ENCODE data around the gene FCF1. TPM values are rescaled to one million over a fixed set of nuclear protein-coding genes. Genes with fewer than 3 reads are reported as not detected.

FCF1 gene
- total RNA-seq, 2 donors from 2014 or later = 4.9 to 19.2 TPM

DNA sequence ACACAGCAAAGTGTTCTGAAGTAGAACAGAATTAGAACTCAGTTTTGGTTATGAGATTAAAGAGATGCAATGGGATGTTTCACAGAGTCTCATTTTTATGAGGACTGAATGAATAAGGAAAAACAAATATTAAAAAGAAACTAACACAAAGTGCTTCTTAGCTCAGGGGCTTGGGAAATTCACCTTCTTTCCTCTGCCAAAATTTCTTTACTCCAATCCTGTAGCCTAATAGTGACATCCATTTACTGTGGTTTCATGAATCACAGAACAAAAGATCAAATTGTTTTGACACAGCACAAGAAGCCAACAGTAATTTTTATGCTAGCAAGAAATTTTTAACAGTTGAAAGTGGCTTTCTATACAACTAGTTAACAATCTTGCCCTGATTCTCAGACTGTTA, 37.7 kb upstream of the FCF1 start:
- H3K27me3 ChIP-seq = no peaks in the 10 kb centered on the region
- H3K27ac ChIP-seq = no peak overlapping the region
- ATAC-seq (no peak), DNase-seq (no peak)
- TF ChIP-seq POLR2A (IDR thresholded peaks at IDR 0.05) = no peak
- no peak for TF ChIP-seq CTCF (IDR thresholded peaks at IDR 0.05)
- intact Hi-C loops (cut with DNase I) = no loop called here
- no peak overlapping the region for H3K4me3 ChIP-seq
- no peaks in the 10 kb centered on the region for H3K4me1 ChIP-seq
- peaks cover 0 to 23% of the 10 kb centered on the region in 2 donors for H3K36me3 ChIP-seq (replicated peaks in 1 of 2; ENCODE audit: insufficient read depth in 1 of 2, low read depth in 2 of 2)
- no peaks in the 10 kb centered on the region for H3K9me3 ChIP-seq

DNA sequence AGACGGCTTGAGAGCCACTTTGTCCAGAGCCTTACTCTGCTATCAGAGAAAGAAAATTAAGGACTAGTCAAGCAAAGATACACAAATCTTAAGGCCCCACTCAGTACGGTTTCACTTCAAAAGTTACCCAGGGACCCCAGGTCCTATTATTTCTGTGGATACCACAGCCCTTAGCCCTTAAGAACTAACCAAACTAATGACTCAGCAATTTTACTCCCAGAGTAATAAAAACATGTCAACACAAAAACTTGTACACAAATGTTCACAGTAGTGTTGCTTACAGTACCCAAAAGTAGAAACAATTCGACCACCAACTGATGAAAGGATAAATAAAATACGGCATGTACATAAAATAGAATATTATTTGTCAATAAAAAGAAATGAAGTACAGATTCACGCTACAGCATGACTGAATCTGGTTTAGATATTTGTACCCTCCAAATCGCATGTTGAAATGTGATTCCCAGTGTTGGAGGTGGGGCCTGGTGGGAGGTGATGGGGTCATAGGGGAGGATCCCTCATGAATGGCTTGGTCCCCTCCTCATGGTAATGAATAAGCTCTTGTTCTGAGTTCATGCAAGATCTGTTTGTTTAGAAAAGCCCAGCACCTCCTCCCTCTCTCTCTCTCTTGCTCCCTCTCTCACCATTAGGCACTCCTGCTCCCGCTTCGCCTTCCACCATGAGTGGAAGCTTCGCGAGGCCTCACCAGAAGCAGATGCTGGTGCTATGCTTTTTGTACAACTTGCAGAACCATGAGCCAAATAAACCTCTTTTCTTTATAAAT, 30.6 kb upstream of the FCF1 start:
- Histone ChIP-seq H3K9me3 (no peaks in the 10 kb centered on the region), H3K27me3 (no peaks in the 10 kb centered on the region), H3K27ac (no peak overlapping the region), H3K4me3 (no peak overlapping the region), H3K36me3 (replicated peaks in 1 of 2; ENCODE audit: insufficient read depth in 1 of 2, low read depth in 2 of 2) (peaks cover 0 to 12% of the 10 kb centered on the region in 2 donors), H3K4me1 (peaks cover 5% of the 10 kb centered on the region)
- WGBS, 2 donors = 89 to 93% methylated on average over 10 of the region's 10 CpGs
- DNase-seq (no peak), ATAC-seq (no peak)
- intact Hi-C loops (cut with DNase I) = no loop called here
- no peak for TF ChIP-seq POLR2A (IDR thresholded peaks at IDR 0.05)
- TF ChIP-seq CTCF (IDR thresholded peaks at IDR 0.05) = no peak

GRCh38 chr14:74683406-74683805, 29.5 kb upstream of the FCF1 start:
- H3K4me1 ChIP-seq = peaks cover 5% of the 10 kb centered on the region
- no peaks in the 10 kb centered on the region for H3K27me3 ChIP-seq
- DNase-seq (no peak), ATAC-seq (no peak)
- intact Hi-C loops (cut with DNase I) = no loop called here
- H3K9me3 ChIP-seq = no peaks in the 10 kb centered on the region
- TF ChIP-seq POLR2A (IDR thresholded peaks at IDR 0.05) (no peak), CTCF (IDR thresholded peaks at IDR 0.05) (no peak)
- H3K4me3 ChIP-seq = no peak overlapping the region
- peaks cover 0 to 12% of the 10 kb centered on the region in 2 donors for H3K36me3 ChIP-seq (replicated peaks in 1 of 2; ENCODE audit: insufficient read depth in 1 of 2, low read depth in 2 of 2)
- WGBS, 2 donors = 63 to 90% methylated on average over 3 of the region's 3 CpGs
- H3K27ac ChIP-seq = no peak overlapping the region

- H3K27ac ChIP-seq = no peak overlapping the region
- H3K36me3 ChIP-seq (replicated peaks in 1 of 2; ENCODE audit: insufficient read depth in 1 of 2, low read depth in 2 of 2) = peaks cover 0 to 12% of the 10 kb centered on the region in 2 donors
- no peaks in the 10 kb centered on the region for H3K9me3 ChIP-seq
- peaks cover 5% of the 10 kb centered on the region for H3K4me1 ChIP-seq
- no peak overlapping the region for H3K4me3 ChIP-seq
- H3K27me3 ChIP-seq = no peaks in the 10 kb centered on the region
- WGBS, 2 donors = 66 to 98% methylated on average over 12 of the region's 12 CpGs
- intact Hi-C loops (cut with DNase I) = no loop called here
- TF ChIP-seq CTCF (IDR thresholded peaks at IDR 0.05) = no peak
- no peak for TF ChIP-seq POLR2A (IDR thresholded peaks at IDR 0.05)
- ATAC-seq (no peak), DNase-seq (peak in 1 of 4 donors; percentile 36)
These were observed 28.5 kb upstream of the FCF1 start for GRCh38 chr14:74684434-74684833.

GRCh38 chr14:74685056-74685455, 27.9 kb upstream of the FCF1 start:
- Histone ChIP-seq H3K9me3 (no peaks in the 10 kb centered on the region), H3K27me3 (no peaks in the 10 kb centered on the region), H3K4me3 (no peak overlapping the region), H3K36me3 (replicated peaks in 1 of 2; ENCODE audit: insufficient read depth in 1 of 2, low read depth in 2 of 2) (peaks cover 0 to 12% of the 10 kb centered on the region in 2 donors), H3K27ac (no peak overlapping the region), H3K4me1 (peaks cover 5% of the 10 kb centered on the region)
- intact Hi-C loops (cut with DNase I) = no loop called here
- ATAC-seq = no peak
- DNase-seq = no peak
- TF ChIP-seq POLR2A (IDR thresholded peaks at IDR 0.05) = no peak
- no peak for TF ChIP-seq CTCF (IDR thresholded peaks at IDR 0.05)
- 79 to 95% methylated on average over 2 of the region's 2 CpGs for WGBS, 2 donors
